Measurements from ENCODE around the gene TMED9. TPM values are rescaled to one million over a fixed set of nuclear protein-coding genes. Genes with fewer than 3 reads are reported as not detected.
"Not testable (repeated sequence)": the region's sequence is repeated elsewhere in the genome, so short reads cannot be mapped to it uniquely, and the experiment has no call there.

Gene TMED9
- 111 TPM for polyA plus RNA-seq (ENCODE audit: insufficient read length)

DNA sequence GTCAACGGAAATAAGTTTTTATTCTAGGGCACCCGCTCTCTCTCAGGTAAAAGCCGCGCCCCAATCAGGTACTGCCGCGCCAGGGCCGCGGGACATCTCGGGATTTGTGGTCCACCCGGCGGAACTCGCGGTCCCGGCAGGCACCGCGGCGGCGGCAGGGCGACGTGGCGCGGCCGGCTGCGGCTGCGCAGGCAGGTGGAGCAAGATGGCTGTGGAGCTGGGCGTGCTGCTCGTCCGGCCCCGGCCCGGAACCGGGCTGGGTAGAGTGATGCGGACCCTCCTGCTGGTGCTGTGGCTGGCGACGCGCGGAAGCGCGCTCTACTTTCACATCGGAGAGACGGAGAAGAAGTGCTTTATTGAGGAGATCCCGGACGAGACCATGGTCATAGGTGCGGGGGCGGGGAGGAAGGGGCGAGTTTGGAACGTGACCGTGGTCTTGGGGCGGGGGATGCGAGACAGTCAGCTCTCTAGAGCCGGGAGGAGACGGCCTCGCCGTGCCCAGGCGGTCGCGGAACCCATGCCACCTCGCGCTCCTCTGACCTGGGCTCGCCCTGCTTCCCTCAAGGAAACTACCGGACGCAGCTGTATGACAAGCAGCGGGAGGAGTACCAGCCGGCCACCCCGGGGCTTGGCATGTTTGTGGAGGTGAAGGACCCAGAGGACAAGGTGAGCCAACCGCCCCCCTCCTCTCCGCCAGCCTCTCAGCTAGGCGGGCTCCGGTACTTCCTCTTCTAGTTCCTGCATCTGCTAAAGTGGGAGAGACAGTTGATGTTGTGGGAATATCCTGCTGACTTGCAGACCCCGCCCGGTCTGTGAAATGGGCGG lies at the start of gene TMED9:
Gene TMED9, plus strand, starts transcription at position 194 of the 825 bp plus-strand sequence. Its CDS starts 12 bp downstream, at position 206.
- peak; percentile 60 for DNase-seq (ENCODE audit: low read depth)

DNA sequence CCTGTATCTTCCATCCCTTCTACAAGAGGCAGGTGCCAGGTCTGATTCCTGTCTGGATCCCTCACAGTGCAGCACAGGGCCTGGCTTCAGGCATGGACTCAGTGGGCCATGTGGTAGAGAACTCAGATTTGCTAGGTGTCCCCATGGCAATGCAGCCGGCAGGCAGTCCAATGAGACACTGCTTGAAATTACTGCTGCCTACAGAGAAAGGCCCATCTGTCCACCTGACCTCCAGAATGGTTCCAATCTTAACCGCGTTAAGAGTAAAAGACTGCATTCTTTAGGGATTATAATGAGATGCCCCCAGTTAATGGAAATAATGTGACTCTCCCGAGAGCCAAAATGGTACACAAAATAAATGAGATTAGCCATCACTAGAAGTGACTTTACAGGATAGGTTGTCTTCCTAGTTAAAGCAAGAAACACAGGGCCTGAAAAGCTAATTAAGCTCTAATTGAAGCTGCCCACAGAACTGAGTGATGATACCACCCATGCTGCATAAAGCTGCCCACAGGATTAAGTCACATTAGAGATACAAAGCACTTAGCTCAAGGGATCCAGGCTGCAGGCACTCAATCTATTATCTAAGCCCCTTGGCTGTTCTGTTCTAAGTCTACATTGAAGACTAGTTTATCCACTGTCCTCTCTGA lies 49.1 kb upstream of the TMED9 start:
- no peak for DNase-seq (ENCODE audit: low read depth)

DNA sequence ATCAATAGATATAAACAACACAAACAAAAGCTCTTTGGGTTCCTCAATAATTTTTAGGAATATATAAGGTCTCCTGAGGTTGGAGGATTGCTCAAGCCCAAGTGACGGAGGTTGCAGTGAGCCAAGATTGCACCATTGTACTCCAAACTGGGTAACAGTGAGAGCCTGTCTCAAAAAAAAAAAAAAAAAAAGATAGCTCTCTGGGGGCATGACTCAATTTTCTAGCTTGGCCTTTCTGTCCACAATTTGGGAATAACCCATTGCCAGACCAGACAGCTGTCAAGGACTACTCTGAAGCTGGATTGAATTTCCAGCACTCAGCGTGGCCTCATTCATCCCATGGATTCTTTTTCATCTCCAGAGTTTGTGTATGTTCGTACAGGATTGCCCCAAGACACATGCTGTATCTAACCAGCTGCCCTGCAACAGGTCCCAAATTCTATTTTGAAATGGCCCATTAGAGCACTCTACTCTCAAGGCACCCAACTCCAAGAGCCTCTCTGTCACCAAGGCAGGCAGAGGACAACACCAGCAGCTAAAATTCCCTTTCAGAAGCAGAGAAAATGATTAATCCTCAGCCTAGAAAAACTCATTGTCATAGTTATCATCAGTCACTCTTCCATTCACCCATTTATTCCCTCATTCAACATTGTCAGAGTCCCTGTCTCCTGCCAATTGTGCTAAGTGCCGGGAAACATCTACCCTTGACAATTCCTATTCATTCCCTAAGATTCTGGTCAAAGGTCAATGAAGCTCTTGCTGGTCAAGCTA lies 46.3 kb upstream of the TMED9 start:
- peak; percentile 50 for DNase-seq (ENCODE audit: low read depth)

GRCh38 chr5:177546258-177546741 lies 45.7 kb upstream of the TMED9 start:
- no peak for DNase-seq (ENCODE audit: low read depth)

DNA sequence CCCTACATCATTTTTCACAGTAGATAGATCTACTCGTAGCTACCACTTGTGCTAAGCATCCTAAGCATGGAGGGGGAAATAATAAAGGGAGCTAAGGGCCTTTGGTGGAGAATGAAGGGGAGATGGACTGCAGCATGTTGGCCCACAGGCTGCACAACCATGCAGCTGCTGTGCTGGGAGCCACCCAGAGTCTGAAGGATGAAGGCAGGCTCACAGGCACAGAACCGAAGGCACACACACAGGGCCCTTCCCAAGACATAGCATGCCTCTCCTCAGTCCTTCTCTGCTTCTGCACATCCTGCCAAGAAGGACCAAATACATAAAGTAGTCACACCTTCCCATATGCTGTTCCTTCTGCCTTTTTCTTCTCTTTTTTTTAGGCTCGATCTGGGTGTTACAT lies 44.3 kb upstream of the TMED9 start:
- DNase-seq (ENCODE audit: low read depth): no peak

- no peak for DNase-seq (ENCODE audit: low read depth)
Observed at GRCh38 chr5:177548495-177548894, 43.5 kb upstream of the TMED9 start.

DNA sequence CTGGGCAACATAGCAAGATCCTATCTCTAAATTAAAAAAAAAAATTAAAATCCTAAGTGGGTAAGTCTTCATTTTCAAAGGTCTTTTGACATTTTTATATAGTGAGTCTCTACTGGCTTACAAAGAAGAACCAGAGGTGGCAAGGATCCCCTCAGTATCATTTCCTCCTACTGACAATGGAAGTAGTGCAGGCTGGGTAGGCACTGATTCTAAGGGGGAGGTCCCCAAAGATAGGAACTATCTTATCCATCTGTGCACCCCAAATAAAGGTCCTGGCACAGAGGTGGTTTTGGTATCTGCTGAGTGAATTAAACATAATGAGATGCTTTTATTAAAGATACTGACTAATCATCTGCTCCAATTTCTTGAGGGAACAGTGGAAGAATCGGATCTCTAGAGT lies 41.9 kb upstream of the TMED9 start:
- DNase-seq (ENCODE audit: low read depth): no peak

GRCh38 chr5:177552839-177553455 lies 39.1 kb upstream of the TMED9 start:
- no peak for DNase-seq (ENCODE audit: low read depth)

- no peak for DNase-seq (ENCODE audit: low read depth)
Observed at GRCh38 chr5:177553671-177554429, 38.2 kb upstream of the TMED9 start.

GRCh38 chr5:177554474-177555111 lies 37.4 kb upstream of the TMED9 start, which contains the start of gene FAM193B:
Gene FAM193B, minus strand, starts transcription at chr5:177554563. Its CDS starts 105 bp downstream, at chr5:177554458.
- DNase-seq (ENCODE audit: low read depth): peak; percentile 52

DNA sequence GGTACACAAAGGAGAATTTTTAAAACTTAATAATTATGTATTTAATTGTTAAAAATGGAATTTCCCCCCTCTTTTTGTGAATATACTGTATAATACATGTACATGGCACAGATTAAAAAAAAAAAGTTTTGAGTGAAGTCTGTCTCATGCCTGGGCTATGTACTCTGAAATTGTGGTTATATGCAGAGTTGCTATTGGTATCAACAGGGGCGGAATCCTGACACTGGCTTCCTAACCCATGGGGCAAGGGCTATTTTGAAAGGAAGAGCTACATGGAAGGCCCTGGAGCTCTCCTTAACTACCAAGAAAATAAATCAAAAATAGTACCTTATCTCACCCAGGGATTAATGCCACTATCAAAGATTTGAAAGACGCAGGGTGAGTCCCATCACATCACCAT lies 36.8 kb upstream of the TMED9 start:
- DNase-seq (ENCODE audit: low read depth): no peak

DNA sequence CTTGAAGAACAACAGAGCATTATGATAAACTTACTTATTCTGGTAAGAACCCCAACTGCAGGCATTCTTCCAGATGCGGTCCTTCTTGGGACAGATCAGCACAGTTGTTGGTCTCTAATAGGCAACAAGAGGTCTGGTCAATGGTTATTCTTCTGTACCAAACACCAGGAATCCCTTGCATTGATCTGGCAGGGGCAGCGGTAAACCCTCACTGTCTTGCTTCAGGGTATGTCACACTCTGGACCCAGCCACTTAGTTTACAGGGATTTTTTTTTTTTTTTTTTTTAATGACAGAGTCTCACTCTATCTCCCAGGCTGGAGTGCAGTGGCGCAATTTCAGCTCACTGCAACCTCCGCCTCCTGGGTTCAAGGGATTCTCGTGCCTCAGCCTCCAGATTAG lies 36.3 kb upstream of the TMED9 start:
- no peak for DNase-seq (ENCODE audit: low read depth)

GRCh38 chr5:177557041-177557647 lies 34.9 kb upstream of the TMED9 start:
- DNase-seq (ENCODE audit: low read depth): no peak

- DNase-seq (ENCODE audit: low read depth): no peak
Observed at GRCh38 chr5:177557796-177558195, 34.2 kb upstream of the TMED9 start.

DNA sequence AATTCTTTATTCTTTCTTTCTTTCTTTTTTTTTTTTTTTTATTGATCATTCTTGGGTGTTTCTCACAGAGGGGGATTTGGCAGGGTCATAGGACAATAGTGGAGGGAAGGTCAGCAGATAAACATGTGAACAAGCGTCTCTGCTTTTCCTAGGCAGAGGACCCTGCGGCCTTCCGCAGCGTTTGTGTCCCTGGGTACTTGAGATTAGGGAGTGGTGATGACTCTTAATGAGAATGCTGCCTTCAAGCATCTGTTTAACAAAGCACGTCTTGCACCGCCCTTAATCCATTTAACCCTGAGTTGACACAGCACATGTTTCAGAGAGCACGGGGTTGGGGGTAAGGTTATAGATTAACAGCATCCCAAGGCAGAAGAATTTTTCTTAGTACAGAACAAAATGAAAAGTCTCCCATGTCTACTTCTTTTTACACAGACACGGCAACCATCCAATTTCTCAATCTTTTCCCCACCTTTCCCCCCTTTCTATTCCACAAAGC lies 32.5 kb upstream of the TMED9 start:
- DNase-seq (ENCODE audit: low read depth): not testable (repeated sequence)

DNA sequence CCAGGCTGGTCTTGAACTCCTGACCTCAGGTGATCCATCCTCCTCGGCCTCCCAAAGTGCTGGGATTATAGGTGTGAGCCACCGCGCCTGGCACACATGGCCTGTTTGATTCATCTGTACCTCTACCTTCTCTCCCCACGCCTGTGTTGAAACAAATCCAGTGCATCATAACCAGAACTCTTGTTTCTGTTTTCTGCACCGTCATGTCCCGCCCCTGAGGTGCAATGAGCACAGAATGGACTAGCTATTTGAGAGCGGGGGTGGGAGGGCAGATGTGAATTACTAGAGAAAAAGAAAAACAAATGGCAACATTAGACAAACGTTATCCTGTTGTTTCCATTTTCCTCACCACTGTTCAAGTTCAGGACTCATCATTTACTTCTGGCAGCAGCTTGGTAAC lies 27.0 kb upstream of the TMED9 start:
- no peak for DNase-seq (ENCODE audit: low read depth)

- no peak for DNase-seq (ENCODE audit: low read depth)
Observed at GRCh38 chr5:177568326-177568725, 23.7 kb upstream of the TMED9 start.

- DNase-seq (ENCODE audit: low read depth): no peak
Observed at GRCh38 chr5:177569894-177570293, 22.1 kb upstream of the TMED9 start.

DNA sequence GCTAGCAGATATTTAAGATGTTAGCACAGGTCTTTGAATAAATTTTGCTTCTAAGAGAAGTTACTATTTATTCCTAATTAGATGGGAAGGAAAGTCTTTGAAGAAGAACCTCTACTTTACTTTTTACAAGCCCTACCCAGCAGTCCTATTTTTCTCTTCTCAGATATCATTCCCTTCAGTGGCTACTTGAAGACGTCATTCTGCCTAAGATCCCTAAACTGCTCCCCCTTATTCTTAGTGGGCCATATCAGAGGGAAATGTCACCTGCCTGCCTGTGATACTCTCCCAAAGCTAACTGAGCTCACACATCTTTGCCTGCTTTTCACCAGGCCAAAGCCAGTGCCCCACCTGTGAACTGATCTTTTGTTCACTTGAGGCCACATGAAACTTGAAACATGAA lies 16.5 kb upstream of the TMED9 start:
- no peak for DNase-seq (ENCODE audit: low read depth)

DNA sequence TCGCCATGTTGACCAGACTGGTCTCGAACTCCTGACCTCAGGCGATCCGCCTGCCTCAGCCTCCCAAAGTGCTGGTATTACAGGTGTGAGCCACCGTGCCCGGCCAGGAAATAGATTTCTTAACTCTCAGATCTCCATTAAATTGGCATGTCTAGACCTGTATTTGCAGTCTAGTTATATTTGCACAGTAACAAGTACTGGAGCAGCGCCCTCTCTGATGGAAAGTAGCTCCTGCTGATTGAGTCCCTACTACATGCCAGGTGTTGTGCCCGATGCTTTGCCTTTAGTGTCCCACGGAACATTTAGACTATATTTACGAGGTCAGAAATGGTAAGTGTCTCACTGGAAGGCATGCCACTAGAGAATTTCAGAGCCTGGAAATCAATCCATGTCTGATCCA lies 15.8 kb upstream of the TMED9 start:
- DNase-seq (ENCODE audit: low read depth): no peak
